H9 (cell line): Measurements from ENCODE around the gene ZNF544. TPM values are rescaled to one million over a fixed set of nuclear protein-coding genes. Genes with fewer than 3 reads are reported as not detected.

ENCODE experiments used
- DNase-seq: peaks from one replicate; pipeline ENCODE4 v3.0.0-alpha.2; 2017
- H2AFZ ChIP-seq: one replicate; pipeline ENCODE4 v1.6.1; 2013; ENCODE audit warnings: mild to moderate bottlenecking, low read length, control low read depth, moderate library complexity
- H2AK5ac ChIP-seq: 2 replicates; pipeline ENCODE4 v1.6.1; 2013; ENCODE audit warnings: low read length, control low read depth, mixed read lengths; ENCODE audit not compliant: insufficient read length
- H2BK120ac ChIP-seq: one replicate; pipeline ENCODE4 v1.6.1; 2013; ENCODE audit warnings: low read depth, mild to moderate bottlenecking, low read length, control low read depth, inconsistent platforms; ENCODE audit not compliant: poor library complexity, severe bottlenecking
- H2BK12ac ChIP-seq: 2 replicates; pipeline ENCODE4 v1.6.1; 2013; ENCODE audit warnings: low read length, control low read depth, mixed read lengths, low read depth; ENCODE audit not compliant: insufficient read length
- H2BK15ac ChIP-seq: 2 replicates; pipeline ENCODE4 v1.6.1; 2013; ENCODE audit warnings: low read depth, low read length, control low read depth
- H2BK20ac ChIP-seq: one replicate; pipeline ENCODE4 v1.6.1; 2013; ENCODE audit warnings: low read depth, mild to moderate bottlenecking, low read length, control low read depth, inconsistent platforms; ENCODE audit not compliant: poor library complexity, severe bottlenecking
- H2BK5ac ChIP-seq: 2 replicates; pipeline ENCODE4 v1.6.1; 2013; ENCODE audit warnings: low read length, control low read depth, mixed read lengths; ENCODE audit not compliant: insufficient read length
- H3K14ac ChIP-seq: 2 replicates; pipeline ENCODE4 v1.6.1; 2013; ENCODE audit warnings: low read length, control low read depth; ENCODE audit not compliant: insufficient read depth
- H3K18ac ChIP-seq: 2 replicates; pipeline ENCODE4 v1.6.1; 2013; ENCODE audit warnings: low read depth, mild to moderate bottlenecking, mixed read lengths, low read length, control low read depth; ENCODE audit not compliant: insufficient read length
- H3K23ac ChIP-seq: 2 replicates; pipeline ENCODE4 v1.6.1; 2013; ENCODE audit warnings: low read length, control low read depth, mixed read lengths, low read depth; ENCODE audit not compliant: insufficient read length
- H3K23me2 ChIP-seq: 2 replicates; pipeline ENCODE4 v1.6.1; 2013; ENCODE audit warnings: low read depth, mild to moderate bottlenecking, mixed read lengths, low read length, control low read depth; ENCODE audit not compliant: insufficient read length, poor library complexity, severe bottlenecking
- H3K27ac ChIP-seq: 2 replicates; pipeline ENCODE4 v1.5.1; 2013; ENCODE audit warnings: low read length, control low read depth, mixed read lengths, low read depth; ENCODE audit not compliant: insufficient read length
- H3K27me3 ChIP-seq: 2 replicates; pipeline ENCODE4 v1.6.1; 2013; ENCODE audit warnings: low read length, control low read depth, inconsistent platforms; ENCODE audit not compliant: insufficient read depth
- H3K4ac ChIP-seq: 2 replicates; pipeline ENCODE4 v1.6.1; 2013; ENCODE audit warnings: low read depth, mild to moderate bottlenecking, control low read depth, inconsistent platforms, low read length, moderate library complexity
- H3K4me1 ChIP-seq: 2 replicates; pipeline ENCODE4 v1.6.1; 2013; ENCODE audit warnings: low read length, control low read depth, inconsistent platforms; ENCODE audit not compliant: insufficient read depth
- H3K4me2 ChIP-seq: 2 replicates; pipeline ENCODE4 v1.6.1; 2013; ENCODE audit warnings: low read length, control low read depth, mixed read lengths; ENCODE audit not compliant: insufficient read length, insufficient read depth
- H3K56ac ChIP-seq: 2 replicates; pipeline ENCODE4 v1.6.1; 2013; ENCODE audit warnings: low read depth, mild to moderate bottlenecking, mixed read lengths, low read length, control low read depth; ENCODE audit not compliant: insufficient read length
- H3K79me1 ChIP-seq: 2 replicates; pipeline ENCODE4 v1.6.1; 2013; ENCODE audit warnings: low read depth, mild to moderate bottlenecking, moderate library complexity, low read length, control low read depth, inconsistent platforms; ENCODE audit not compliant: insufficient read depth, poor library complexity, severe bottlenecking
- H3K79me2 ChIP-seq: 2 replicates; pipeline ENCODE4 v1.6.1; 2013; ENCODE audit warnings: low read length, control low read depth, inconsistent platforms; ENCODE audit not compliant: insufficient read depth
- H3K9ac ChIP-seq: 2 replicates; pipeline ENCODE4 v1.6.1; 2013; ENCODE audit warnings: low read length, control low read depth, mixed read lengths; ENCODE audit not compliant: insufficient read length; ENCODE audit errors: extremely low read depth
- H3K9me3 ChIP-seq: one replicate; pipeline ENCODE4 v1.6.1; 2013; ENCODE audit warnings: low read depth, low read length, inconsistent platforms; ENCODE audit not compliant: control insufficient read depth
- H3T11ph ChIP-seq: one replicate; pipeline ENCODE4 v1.6.1; 2013; ENCODE audit warnings: mild to moderate bottlenecking, low read length, control low read depth, inconsistent platforms
- H4K20me1 ChIP-seq: one replicate; pipeline ENCODE4 v1.6.1; 2013; ENCODE audit not compliant: control insufficient read depth, insufficient read length, insufficient read depth
- H4K5ac ChIP-seq: 2 replicates; pipeline ENCODE4 v1.6.1; 2013; ENCODE audit warnings: low read depth, mild to moderate bottlenecking, mixed read lengths, low read length, control low read depth; ENCODE audit not compliant: insufficient read length
- H4K8ac ChIP-seq: replicated peaks from 2 replicates; pipeline ENCODE4 v1.6.1; 2013; ENCODE audit warnings: low read length, control low read depth, mixed read lengths, low read depth; ENCODE audit not compliant: insufficient read length
- H4K91ac ChIP-seq: 2 replicates; pipeline ENCODE4 v1.6.1; 2013; ENCODE audit warnings: low read depth, mild to moderate bottlenecking, moderate library complexity, mixed read lengths, low read length, control low read depth; ENCODE audit not compliant: insufficient read length
- H3K27ac Mint-ChIP-seq, 3 experiments: 2 replicates in 2 of 3; 3 replicates in 1 of 3; pipeline ENCODE4 v1.8.0; 2020 to 2021; ENCODE audit warnings: mixed read lengths in 3 of 3, mild to moderate bottlenecking in 1 of 3, moderate library complexity in 1 of 3
- H3K27me3 Mint-ChIP-seq: 2 replicates; pipeline ENCODE4 v1.8.0; 2021; ENCODE audit warnings: low read depth, mild to moderate bottlenecking, moderate library complexity, mixed read lengths
- H3K36me3 Mint-ChIP-seq, 3 experiments: 2 replicates in 2 of 3; 3 replicates in 1 of 3; pipeline ENCODE4 v1.8.0; 2020 to 2021; ENCODE audit warnings: low read depth in 3 of 3, mixed read lengths in 3 of 3; ENCODE audit not compliant: insufficient read depth in 1 of 3
- H3K4me1 Mint-ChIP-seq, 2 experiments: 2 replicates each; pipeline ENCODE4 v1.8.0; 2020; ENCODE audit warnings: mixed read lengths in 2 of 2
- H3K4me3 Mint-ChIP-seq, 2 experiments: 2 replicates in 1 of 2; 3 replicates in 1 of 2; pipeline ENCODE4 v1.8.0; 2020 to 2021; ENCODE audit warnings: mild to moderate bottlenecking in 2 of 2, mixed read lengths in 2 of 2, moderate library complexity in 1 of 2
- H3K9me3 Mint-ChIP-seq, 2 experiments: 2 replicates in 1 of 2; 3 replicates in 1 of 2; pipeline ENCODE4 v1.8.0; 2020; ENCODE audit warnings: mild to moderate bottlenecking in 2 of 2, mixed read lengths in 2 of 2, moderate library complexity in 1 of 2
- WGBS: extraction: QIAGEN DNeasy Blood & Tissue Kit; methylation state at CpG from one replicate; pipeline ENCODE4 v1.1.7; 2013; ENCODE audit warnings: missing lambda C conversion rate, low lambda C conversion rate, mixed read lengths; ENCODE audit not compliant: insufficient read length; ENCODE audit errors: extremely low coverage; 5-methylcytosine and 5-hydroxymethylcytosine counted together
- total RNA-seq: library from RNA; stranded (reverse); gene quantifications from 2 replicates; pipeline ENCODE4 v1.2.1, GENCODE V29; 2021
- TF ChIP-seq, protein P1 (sequence below): fragments of 200-600 bp; sonication (generic); conservative IDR thresholded peaks from 3 replicates; pipeline ENCODE4 v1.8.0; 2021; ENCODE audit warnings: antibody characterized with exemption, mild to moderate bottlenecking

Gene ZNF544
- total RNA-seq, 1 experiment from 2014 or later, result 97.2 TPM

DNA sequence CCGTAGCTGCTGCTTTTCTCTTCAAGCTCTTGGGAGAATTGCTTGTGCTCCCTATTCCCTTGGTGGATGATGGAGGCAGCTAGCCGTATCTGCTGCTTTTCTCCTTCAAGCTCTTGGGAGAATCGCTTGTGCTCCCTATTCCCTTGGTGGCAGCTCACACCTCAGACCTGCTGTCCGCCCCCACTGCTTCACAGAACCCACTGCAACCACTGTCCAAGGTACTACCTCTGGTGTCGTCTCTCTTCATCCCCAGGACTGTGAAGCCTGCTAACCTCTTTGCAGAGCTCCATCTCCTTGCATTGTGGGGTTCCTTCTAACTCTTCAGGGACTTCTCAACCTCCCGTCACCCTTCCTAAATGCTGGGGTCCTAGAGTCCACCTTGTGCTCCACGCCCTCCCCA is 71.9 kb downstream of the ZNF544 start:
- Histone ChIP-seq H3K27me3 (no peaks in the 10 kb centered on the region), H2BK5ac (no peak overlapping the region), H3K79me2 (peaks cover 1% of the 10 kb centered on the region; the same call in 1 of the 2 replicates), H4K5ac (no peak overlapping the region), H2BK15ac (no peak overlapping the region), H2BK12ac (no peak overlapping the region), H2BK120ac (no peak overlapping the region), H3K14ac (no peak overlapping the region), H2BK20ac (no peak overlapping the region), H4K8ac (no peak overlapping the region), H3K79me1 (no peaks in the 10 kb centered on the region), H2AK5ac (no peak overlapping the region), H3K18ac (no peak overlapping the region), H4K20me1 (no peaks in the 10 kb centered on the region), H3K23ac (no peak overlapping the region), H3K4me2 (no peak overlapping the region), H3K9me3 (no peaks in the 10 kb centered on the region), H4K91ac (no peak overlapping the region), H3K56ac (no peak overlapping the region), H3K27ac (no peak overlapping the region), H3T11ph (no peak overlapping the region), H3K4ac (no peak overlapping the region), H3K4me1 (no peaks in the 10 kb centered on the region), H3K9ac (no peak overlapping the region), H3K23me2 (no peaks in the 10 kb centered on the region), H2AFZ (no peak overlapping the region)
- TF ChIP-seq, protein P1, sequence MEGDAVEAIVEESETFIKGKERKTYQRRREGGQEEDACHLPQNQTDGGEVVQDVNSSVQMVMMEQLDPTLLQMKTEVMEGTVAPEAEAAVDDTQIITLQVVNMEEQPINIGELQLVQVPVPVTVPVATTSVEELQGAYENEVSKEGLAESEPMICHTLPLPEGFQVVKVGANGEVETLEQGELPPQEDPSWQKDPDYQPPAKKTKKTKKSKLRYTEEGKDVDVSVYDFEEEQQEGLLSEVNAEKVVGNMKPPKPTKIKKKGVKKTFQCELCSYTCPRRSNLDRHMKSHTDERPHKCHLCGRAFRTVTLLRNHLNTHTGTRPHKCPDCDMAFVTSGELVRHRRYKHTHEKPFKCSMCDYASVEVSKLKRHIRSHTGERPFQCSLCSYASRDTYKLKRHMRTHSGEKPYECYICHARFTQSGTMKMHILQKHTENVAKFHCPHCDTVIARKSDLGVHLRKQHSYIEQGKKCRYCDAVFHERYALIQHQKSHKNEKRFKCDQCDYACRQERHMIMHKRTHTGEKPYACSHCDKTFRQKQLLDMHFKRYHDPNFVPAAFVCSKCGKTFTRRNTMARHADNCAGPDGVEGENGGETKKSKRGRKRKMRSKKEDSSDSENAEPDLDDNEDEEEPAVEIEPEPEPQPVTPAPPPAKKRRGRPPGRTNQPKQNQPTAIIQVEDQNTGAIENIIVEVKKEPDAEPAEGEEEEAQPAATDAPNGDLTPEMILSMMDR, result no peak
- no peaks in the 10 kb centered on the region for H3K9me3 Mint-ChIP-seq
- peaks cover 1% of the 10 kb centered on the region; the same call in 1 of the 2 replicates for H3K27me3 Mint-ChIP-seq
- no CpG with 5 or more reads among the region's 7 CpGs for WGBS
- peaks cover 26 to 55% (median 48%) of the 10 kb centered on the region in 3 experiments; a peak in 6 of 7 replicates for H3K36me3 Mint-ChIP-seq
- no peak for DNase-seq
- peaks cover 6 to 10% of the 10 kb centered on the region in 2 experiments for H3K4me1 Mint-ChIP-seq
- H3K4me3 Mint-ChIP-seq, result no peak overlapping the region
- H3K27ac Mint-ChIP-seq, result no peak overlapping the region; a peak in 1 of 7 replicates
